Measurements from ENCODE around the gene GSG1L. TPM values are rescaled to one million over a fixed set of nuclear protein-coding genes. Genes with fewer than 3 reads are reported as not detected.

Gene GSG1L
- total and polyA plus RNA-seq, 2 of the 13 experiments (the other 11 are each of a cell fraction or from before 2014, with no cell fraction given), result not detected

DNA sequence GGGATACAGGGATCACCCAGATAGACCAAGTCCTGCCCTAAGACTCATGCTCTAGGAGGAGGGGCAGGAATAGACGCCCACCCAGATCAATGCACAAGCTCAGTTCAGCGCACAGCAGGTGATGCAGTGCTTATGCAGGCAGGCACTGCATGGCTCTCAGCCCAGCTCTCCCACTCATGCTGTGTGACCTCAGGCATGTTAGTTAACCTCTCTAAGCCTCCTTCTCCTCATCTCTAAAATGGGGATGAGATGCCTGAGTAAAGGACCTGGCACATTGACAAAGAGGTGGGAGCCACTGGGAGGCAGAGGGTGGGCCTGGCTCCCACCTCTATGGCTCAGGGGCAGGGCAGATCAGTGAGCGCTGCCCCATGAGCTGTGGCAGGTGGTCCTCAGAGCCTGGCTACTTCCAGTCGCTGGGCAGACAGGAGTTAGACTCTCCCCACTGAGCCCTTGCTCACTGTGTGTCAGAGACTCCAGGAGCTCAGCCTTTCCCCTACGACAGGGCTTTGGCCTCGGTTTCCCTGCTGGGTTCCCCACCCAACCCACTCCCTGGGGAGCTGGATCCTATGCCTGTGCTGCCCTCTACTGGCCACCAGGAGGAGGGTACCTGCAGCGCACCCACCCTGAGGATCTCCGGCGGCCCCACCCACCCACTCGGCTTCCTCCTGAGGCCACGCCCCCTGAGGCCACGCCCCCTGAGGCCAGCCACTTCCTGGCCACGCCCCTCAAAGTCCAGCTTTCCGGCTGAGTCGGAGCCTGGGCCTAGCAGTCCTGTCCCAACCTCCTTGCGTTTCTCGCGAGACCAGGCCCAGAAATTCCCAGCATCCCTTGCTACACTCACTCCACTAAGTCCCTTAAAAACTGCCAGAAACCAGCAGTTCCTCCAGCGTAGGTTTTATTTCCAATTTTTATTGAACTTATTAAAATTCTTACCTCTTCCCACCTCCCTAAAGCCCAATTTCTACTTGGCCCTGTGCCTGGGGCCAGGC, 196.1 kb downstream of the GSG1L start (continued):
- no peak for TF ChIP-seq HMGA1 (CRISPR knock-in tag; conservative IDR thresholded peaks at IDR 0.05)
- no peak for TF ChIP-seq GTF2F1 (IDR thresholded peaks at IDR 0.05; ENCODE audit: low read length)
- TF ChIP-seq, protein P1, sequence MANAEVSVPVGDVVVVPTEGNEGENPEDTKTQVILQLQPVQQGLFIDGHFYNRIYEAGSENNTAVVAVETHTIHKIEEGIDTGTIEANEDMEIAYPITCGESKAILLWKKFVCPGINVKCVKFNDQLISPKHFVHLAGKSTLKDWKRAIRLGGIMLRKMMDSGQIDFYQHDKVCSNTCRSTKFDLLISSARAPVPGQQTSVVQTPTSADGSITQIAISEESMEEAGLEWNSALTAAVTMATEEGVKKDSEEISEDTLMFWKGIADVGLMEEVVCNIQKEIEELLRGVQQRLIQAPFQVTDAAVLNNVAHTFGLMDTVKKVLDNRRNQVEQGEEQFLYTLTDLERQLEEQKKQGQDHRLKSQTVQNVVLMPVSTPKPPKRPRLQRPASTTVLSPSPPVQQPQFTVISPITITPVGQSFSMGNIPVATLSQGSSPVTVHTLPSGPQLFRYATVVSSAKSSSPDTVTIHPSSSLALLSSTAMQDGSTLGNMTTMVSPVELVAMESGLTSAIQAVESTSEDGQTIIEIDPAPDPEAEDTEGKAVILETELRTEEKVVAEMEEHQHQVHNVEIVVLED (CRISPR knock-in tag; IDR thresholded peaks at IDR 0.05; ENCODE audit: borderline replicate concordance), result no peak
- peak; percentile 44; the same call in 1 of the 2 replicates for TF ChIP-seq SPEN (CRISPR knock-in tag; IDR thresholded peaks at IDR 0.05; ENCODE audit: low read depth)
- TF ChIP-seq KDM4B (CRISPR knock-in tag; IDR thresholded peaks at IDR 0.05), result no peak
- no peak for TF ChIP-seq HOXA5 (CRISPR knock-in tag; IDR thresholded peaks at IDR 0.05)
- TF ChIP-seq ZEB1 (IDR thresholded peaks at IDR 0.05; ENCODE audit: insufficient replicate concordance, low read depth), result no peak
- no peak for TF ChIP-seq NR2F1 (CRISPR knock-in tag; IDR thresholded peaks at IDR 0.05)
- no peak for TF ChIP-seq ZSCAN29 (CRISPR knock-in tag; conservative IDR thresholded peaks at IDR 0.05)
- TF ChIP-seq ZBTB42 (CRISPR knock-in tag; IDR thresholded peaks at IDR 0.05), result no peak
- TF ChIP-seq MED8 (CRISPR knock-in tag; IDR thresholded peaks at IDR 0.05; ENCODE audit: insufficient replicate concordance), result no peak
- no peak for TF ChIP-seq ZNF354B (CRISPR knock-in tag; IDR thresholded peaks at IDR 0.05)
- TF ChIP-seq, protein P2, sequence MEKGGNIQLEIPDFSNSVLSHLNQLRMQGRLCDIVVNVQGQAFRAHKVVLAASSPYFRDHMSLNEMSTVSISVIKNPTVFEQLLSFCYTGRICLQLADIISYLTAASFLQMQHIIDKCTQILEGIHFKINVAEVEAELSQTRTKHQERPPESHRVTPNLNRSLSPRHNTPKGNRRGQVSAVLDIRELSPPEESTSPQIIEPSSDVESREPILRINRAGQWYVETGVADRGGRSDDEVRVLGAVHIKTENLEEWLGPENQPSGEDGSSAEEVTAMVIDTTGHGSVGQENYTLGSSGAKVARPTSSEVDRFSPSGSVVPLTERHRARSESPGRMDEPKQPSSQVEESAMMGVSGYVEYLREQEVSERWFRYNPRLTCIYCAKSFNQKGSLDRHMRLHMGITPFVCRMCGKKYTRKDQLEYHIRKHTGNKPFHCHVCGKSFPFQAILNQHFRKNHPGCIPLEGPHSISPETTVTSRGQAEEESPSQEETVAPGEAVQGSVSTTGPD (CRISPR knock-in tag; IDR thresholded peaks at IDR 0.05), result no peak
- TF ChIP-seq ZNF558 (CRISPR knock-in tag; IDR thresholded peaks at IDR 0.05; ENCODE audit: borderline replicate concordance), result no peak
- no peak for TF ChIP-seq ZNF724P (CRISPR knock-in tag; IDR thresholded peaks at IDR 0.05; ENCODE audit: borderline replicate concordance)
- TF ChIP-seq, protein P3, sequence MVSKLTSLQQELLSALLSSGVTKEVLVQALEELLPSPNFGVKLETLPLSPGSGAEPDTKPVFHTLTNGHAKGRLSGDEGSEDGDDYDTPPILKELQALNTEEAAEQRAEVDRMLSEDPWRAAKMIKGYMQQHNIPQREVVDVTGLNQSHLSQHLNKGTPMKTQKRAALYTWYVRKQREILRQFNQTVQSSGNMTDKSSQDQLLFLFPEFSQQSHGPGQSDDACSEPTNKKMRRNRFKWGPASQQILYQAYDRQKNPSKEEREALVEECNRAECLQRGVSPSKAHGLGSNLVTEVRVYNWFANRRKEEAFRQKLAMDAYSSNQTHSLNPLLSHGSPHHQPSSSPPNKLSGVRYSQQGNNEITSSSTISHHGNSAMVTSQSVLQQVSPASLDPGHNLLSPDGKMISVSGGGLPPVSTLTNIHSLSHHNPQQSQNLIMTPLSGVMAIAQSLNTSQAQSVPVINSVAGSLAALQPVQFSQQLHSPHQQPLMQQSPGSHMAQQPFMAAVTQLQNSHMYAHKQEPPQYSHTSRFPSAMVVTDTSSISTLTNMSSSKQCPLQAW (CRISPR knock-in tag; IDR thresholded peaks at IDR 0.05), result no peak
- TF ChIP-seq SUZ12 (IDR thresholded peaks at IDR 0.05; ENCODE audit: low read depth, low read length), result no peak
- TF ChIP-seq YY1 (IDR thresholded peaks at IDR 0.05; ENCODE audit: insufficient read depth, insufficient replicate concordance, low read depth, low read length), result no peak
- TF ChIP-seq FOSL2 (CRISPR knock-in tag; IDR thresholded peaks at IDR 0.05), result 0 out of 2 replicates have a peak, but pooled peaks have one; percentile 20
- no peak for TF ChIP-seq PHF21A (CRISPR knock-in tag; IDR thresholded peaks at IDR 0.05)
- no peak for TF ChIP-seq XRCC5 (optimal IDR thresholded peaks at IDR 0.05; ENCODE audit: low read length)
- TF ChIP-seq, protein P4, sequence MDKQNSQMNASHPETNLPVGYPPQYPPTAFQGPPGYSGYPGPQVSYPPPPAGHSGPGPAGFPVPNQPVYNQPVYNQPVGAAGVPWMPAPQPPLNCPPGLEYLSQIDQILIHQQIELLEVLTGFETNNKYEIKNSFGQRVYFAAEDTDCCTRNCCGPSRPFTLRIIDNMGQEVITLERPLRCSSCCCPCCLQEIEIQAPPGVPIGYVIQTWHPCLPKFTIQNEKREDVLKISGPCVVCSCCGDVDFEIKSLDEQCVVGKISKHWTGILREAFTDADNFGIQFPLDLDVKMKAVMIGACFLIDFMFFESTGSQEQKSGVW (CRISPR knock-in tag; IDR thresholded peaks at IDR 0.05; ENCODE audit: borderline replicate concordance), result no peak
- TF ChIP-seq ETV6 (CRISPR knock-in tag; conservative IDR thresholded peaks at IDR 0.05), result 0 out of 2 replicates have a peak, but pooled peaks have one; percentile 37
- no peak for TF ChIP-seq SKI (IDR thresholded peaks at IDR 0.05; ENCODE audit: partially characterized antibody)

All from HepG2 (cell line).